ENCODE measurements around the gene SLC44A4.
"Not testable (repeated sequence)": the region's sequence is repeated elsewhere in the genome, so short reads cannot be mapped to it uniquely, and the experiment has no call there.

Gene SLC44A4

DNA sequence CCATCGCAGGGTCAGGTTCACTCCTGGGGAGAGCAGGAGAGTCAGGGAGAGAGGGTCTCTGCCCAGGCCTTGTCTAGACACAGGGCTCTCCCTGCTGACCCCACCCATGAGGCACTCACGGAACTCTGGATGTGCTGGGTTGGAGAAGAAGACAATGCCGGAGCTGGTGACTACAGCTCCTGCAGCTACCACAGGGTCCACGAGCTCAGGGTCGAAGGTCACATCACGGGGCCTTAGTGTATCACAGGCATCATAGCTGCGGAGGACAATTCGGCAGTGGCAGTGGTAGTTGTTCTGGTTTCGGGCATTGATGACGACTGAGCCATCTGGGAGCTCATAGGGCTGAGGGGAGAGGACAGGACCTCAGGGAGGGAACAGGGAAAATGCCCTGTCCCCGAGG is 18.9 kb downstream of the SLC44A4 start:
- DNase-seq (ENCODE audit: low read depth), result no peak

DNA sequence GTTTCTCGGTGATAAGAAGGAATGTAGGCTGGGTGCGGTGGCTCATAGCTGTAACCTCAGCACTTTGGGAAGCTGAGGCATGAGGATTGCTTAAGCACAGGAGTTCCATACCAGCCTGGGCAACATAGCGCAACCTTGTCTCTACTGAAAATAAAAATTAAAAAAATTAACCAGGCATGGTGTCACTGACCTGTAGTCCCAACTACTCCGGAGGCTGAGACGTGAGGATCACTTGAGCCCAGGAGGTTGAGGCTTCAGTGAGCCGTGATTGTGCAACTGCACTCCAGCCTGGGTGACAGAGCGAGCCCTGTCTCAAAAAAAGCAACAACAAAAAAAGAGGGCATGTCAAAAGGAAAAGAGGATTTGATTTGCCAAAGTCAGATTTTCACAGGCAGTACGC is 20.1 kb downstream of the SLC44A4 start:
- no peak for DNase-seq (ENCODE audit: low read depth)

DNA sequence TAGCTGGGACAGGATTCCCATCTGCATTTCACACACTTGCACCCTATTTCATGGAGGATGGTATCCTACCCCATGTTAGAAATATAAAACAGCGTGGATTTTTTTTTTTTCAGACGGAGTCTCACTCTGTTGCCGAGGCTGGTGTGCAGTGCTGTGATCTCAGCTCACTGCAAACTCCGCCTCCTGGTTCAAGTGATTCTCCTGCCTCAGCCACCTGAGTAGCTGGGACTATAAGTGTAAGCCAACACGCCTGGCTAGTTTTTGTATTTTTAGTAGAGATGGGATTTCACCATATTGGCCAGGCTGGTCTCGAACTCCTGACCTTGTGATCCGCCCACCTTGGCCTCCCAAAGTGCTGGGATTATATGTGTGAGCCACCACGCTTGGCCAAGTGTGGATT is 21.0 kb downstream of the SLC44A4 start:
- DNase-seq (ENCODE audit: low read depth), result not testable (repeated sequence)

DNA sequence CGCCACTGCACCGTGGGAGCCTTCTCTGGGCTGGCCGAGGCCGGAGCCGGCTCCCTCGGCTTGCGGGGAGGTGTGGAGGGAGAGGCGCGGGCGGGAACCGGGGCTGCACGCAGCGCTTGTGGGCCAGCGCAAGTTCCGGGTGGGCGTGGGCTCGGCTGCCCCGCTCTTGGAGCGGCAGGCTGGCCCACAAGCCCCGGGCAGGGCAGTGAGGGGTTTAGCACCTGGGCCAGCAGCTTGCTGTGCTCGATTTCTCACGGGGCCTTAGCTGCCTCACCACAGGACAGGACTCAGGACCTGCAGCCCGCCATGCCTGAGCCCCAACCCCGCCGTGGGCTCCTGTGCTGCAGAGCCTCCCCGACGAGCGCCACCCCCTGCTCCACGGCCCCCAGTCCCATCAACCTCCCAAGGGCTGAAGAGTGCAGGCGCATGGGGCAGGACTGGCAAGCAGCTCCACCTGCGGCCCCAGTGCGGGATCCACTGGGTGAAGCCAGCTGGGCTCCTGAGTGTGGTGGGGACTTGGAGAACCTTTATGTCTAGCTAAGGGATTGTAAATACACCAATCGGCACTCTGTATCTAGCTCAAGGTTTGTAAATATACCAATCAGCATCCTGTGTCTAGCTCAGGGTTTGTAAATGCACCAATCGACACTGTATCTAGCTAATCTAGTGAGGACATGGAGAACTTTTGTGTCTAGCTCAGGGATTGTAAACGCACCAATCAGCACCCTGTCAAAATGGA is 26.6 kb downstream of the SLC44A4 start:
- not testable (repeated sequence) for DNase-seq (ENCODE audit: low read depth)

- no peak for DNase-seq (ENCODE audit: low read depth)
Observed at GRCh38 chr6:31851485-31851832, 27.3 kb downstream of the SLC44A4 start.

DNA sequence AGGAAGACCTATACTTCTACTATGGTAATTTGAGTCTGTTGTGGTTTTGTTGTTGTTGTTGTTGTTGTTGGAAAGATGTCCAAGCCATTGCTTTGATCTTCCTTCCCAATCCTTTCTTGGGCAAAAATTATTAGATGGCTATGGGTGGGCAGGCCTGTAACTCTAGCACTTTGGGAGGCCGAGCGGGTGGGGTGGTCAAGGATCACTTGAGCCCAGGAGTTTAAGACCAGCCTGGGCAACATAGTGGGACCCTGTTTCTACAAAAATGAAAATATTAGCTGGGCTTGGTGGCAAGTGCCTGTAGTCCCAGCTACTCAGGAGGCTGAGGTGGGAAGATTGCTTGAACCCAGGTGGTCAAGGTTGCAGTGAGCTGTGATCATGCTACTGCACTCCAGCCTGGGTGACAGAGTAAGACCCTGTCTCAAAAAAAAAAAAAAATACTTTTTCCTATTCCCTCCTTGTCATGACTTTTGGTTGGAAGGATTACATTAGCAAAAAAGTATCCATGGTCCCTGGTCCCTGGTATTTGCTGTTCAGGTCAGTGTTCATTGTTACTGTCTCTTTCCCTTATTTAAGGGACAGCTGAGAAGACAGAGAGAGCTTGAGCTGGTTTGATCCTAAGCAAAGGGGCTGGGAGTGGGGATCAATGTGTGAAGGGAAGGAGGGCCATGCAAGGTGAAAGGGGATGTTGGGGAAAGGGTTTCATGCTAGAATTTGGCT is 27.9 kb downstream of the SLC44A4 start:
- no peak for DNase-seq (ENCODE audit: low read depth)

- DNase-seq (ENCODE audit: low read depth), result no peak
Observed at GRCh38 chr6:31847276-31847978, 31.4 kb downstream of the SLC44A4 start.

- DNase-seq (ENCODE audit: low read depth), result no peak
Observed at GRCh38 chr6:31844507-31844906, 34.3 kb downstream of the SLC44A4 start.

- DNase-seq (ENCODE audit: low read depth), result no peak
Observed at GRCh38 chr6:31842053-31842452, 36.7 kb downstream of the SLC44A4 start.

DNA sequence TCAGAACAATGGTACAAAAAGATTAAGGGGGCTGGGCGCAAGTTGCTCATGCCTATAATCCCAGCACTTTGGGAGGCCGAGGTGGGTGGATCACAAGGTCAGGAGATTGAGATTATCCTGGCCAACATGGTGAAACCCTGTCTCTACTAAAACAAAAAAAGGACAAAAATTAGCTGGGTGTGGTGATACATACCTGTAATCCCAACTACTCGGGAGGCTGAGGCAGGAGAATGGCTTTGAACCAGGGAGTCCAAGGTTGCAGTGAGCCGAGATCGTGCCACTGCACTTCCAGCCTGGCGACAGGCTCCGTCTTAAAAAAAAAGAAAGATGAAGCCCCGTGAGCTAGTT is 39.0 kb downstream of the SLC44A4 start:
- not testable (repeated sequence) for DNase-seq (ENCODE audit: low read depth)

DNA sequence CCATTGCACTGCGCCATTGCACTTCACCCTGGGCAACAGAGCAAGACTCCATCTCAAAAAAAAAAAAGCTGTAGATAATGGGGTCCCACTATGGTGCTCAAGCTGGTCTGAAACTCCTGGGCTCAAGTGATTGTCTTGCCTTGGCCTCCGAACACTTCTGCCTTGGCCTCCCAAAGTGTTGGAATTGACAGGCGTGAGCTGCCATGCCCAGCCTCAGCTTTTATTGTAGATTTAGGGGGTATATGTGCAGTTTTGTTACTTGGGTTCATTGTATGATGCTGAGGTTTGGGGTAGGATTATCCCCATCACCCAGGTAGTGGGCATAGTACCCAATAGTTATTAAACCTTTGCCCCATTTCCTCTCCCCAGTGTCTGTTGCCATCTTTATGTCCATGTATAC is 39.8 kb downstream of the SLC44A4 start:
- DNase-seq (ENCODE audit: low read depth), result no peak

DNA sequence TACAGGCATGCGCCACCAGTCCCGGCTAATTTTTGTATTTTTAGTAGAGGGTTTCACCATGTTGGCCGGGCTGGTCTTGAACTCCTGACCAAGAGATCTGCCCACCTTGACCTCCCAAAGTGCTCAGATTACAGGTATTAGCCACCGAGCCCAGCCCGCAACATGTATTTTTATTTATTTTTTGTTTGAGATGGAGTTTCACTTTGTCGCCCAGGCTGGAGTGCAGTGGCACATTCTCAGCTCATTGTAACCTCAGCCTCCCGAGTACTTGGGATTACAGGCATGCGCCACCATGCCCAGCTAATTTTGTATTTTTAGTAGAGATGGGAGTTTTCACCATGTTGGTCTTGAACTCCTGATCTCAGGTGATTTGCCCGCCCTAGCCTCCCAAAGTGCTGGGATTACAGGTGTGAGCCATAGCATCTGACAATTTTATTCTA is 40.7 kb downstream of the SLC44A4 start:
- DNase-seq (ENCODE audit: low read depth), result not testable (repeated sequence)

GRCh38 chr6:31837369-31838113 is 41.3 kb downstream of the SLC44A4 start:
- no peak for DNase-seq (ENCODE audit: low read depth)

- DNase-seq (ENCODE audit: low read depth), result no peak
Observed at GRCh38 chr6:31836474-31837368, 42.1 kb downstream of the SLC44A4 start.

GRCh38 chr6:31836047-31836473 is 42.7 kb downstream of the SLC44A4 start:
- DNase-seq (ENCODE audit: low read depth), result no peak

GRCh38 chr6:31834367-31835250 is 44.2 kb downstream of the SLC44A4 start:
- DNase-seq (ENCODE audit: low read depth), result peak; percentile 68

DNA sequence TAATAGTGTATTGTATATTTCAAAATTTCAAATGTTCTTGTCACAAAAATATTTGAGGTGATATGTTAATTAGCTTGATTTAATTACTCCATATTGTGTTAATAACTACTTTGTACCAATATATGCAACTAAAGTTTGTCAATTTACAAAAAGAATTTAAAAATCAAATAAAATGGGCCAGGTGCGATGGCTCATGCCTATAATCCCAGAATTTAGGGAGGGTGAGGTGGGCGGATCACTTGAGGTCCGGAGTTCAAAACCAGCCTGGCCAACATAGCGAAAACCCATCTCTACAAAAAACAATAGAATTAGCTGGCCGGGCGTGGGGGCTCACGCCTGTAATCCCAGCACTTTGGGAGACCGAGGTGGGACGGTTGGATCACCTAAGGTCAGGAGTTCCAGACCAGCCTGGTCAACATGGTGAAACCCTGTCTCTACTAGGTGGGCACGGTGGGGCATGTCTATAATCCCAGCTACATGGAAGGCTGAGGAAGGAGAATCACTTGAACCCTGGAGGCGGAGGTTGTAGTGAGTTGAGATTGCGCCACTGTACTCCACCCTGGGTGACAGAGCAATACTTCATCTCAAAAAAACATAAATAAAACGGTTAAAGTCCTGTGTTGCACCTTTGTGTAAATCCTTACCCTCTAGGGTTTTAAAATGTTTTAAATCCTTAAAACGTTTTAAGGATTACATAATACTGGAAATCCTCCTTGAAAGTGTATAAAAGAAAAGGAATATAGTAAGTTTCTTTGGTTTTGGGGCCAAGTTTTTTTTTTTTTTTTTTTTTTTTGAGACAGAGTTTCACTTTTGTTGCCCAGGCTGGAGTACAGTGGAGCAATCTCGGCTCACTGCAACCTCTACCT is 47.2 kb downstream of the SLC44A4 start:
- no peak for DNase-seq (ENCODE audit: low read depth)

DNA sequence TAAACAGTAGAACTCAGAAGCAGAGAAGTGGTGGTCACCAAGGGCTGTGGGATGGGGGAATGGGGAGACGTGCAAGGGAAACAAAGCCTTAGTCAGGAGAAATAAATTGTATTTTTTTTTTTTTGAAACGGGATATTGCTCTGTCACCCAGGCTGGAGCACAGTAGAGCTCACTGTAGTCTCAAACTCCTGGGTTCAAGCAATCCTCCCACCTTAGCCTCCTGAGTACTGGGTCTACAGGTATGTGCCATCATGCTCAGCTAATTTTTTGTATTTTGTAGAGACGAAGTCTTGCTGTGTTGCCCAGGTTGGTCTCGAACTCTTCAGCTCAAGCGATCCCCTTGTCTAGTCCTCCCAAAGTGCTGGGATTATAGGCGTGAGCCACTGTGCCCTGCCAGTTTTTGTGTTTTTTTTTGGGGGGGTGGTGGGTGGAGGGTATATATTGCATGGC is 47.9 kb downstream of the SLC44A4 start:
- no peak for DNase-seq (ENCODE audit: low read depth)

GRCh38 chr6:31829633-31830283 is 49.0 kb downstream of the SLC44A4 start:
- no peak for DNase-seq (ENCODE audit: low read depth)
